ENCODE results near the gene ACTN3. TPM values are rescaled to one million over a fixed set of nuclear protein-coding genes. Genes with fewer than 3 reads are reported as not detected.
"Not testable (repeated sequence)": the region's sequence is repeated elsewhere in the genome, so short reads cannot be mapped to it uniquely, and the experiment has no call there.

The ACTN3 gene
- total RNA-seq, 1 experiment from 2014 or later, result not detected

DNA sequence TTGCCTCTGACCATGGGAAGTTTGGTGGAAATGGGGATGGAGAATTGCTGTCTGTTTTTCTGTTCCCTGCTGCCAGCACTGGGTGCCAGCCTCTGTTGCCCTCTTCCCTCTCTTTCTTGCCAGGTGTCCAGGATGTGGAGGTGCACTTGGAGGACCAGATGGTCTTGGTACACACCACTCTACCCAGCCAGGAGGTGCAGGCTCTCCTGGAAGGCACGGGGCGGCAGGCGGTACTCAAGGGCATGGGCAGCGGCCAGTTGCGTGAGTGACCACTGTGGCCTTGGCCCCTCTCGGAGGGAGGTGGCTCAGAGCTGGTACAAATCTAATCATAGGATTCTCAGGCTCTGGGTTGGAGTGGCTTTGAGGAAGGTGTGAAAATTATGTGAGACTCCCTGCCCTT, 52.3 kb downstream of the ACTN3 start:
- no peak for DNase-seq (ENCODE audit: low read depth)

DNA sequence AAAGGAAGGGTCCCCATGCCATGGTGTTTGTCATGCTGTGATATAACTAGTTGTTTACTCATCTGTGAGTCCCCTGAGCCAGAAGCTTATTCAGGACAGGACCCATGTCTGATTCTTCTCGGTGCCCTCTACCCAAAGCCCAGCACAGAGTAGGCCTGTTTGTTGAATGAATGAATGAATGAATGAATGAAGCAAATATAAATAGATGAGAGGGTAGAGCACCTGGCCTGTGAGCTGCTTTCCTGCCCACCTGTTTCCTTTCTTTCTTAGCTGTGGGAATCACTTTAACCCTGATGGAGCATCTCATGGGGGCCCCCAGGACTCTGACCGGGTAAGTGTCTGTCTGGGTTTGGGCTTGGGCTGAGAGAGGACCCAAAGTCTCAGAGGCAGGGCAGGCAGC, 53.5 kb downstream of the ACTN3 start:
- no peak for DNase-seq (ENCODE audit: low read depth)

DNA sequence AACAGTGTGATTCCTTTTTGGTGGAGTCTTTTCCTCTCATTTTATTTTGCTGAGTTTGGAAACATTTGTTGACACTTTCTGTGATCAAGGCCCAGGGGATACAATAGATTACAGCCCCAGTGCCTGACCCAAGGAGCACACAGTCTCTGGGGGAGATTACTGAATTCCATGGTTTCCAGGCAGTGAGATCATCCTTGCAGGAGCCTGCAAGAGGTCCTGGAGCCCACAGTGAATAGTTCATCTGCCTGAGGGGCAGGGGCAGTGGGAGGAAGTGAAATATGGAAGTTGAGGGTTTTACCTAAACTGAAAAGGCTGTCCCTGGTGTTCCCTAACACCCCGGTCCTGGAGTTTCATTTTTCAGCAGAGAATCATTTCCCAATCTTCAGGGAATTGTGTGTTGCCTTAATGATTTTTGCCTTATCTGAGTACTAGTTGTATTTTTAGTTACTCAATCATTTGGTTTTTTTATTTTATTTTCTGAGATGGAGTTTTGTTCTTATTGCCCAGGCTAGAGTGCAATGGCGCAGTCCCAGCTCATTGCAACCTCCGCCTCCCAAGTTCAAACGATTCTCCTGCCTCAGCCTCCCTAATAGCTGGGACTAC, 54.0 kb downstream of the ACTN3 start:
- DNase-seq (ENCODE audit: low read depth), result no peak

DNA sequence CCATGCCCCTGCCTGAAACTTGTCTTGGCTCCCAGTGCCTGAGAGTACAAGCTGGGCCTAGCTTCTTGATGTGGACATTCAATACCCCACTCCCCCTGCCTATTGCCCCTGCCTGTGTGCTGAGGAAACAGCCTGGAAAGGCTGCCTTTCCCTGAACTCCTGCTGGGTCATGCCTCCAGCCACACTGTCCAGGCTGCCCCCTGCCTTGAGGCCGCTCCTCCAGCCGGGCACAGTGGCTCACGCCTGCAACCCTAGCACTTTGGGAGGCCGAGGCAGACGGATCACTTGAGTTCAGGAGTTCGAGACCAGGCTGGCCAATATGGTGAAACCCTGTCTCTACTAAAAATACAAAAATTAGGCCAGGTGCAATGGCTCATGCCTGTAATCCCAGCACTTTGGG, 56.4 kb downstream of the ACTN3 start:
- no peak for DNase-seq (ENCODE audit: low read depth)

DNA sequence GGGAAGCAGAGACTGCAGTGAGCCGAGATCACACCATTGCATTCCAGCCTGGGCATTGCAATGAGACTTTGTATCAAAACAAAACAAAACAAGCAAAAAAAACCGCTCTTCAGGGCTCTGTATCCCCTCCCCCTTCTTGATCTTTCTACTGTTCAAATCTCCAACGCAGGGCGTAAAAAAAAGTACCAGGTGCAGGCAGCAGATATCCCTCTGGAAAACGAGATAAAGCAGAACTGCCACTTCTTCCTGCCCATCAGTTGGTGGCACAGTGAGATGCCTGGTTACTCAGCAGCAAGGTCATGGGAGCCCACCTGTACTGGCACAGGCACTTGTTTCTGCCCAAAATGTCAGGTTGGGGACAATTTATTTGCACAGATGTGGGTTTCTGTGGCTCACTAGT, 57.5 kb downstream of the ACTN3 start:
- DNase-seq (ENCODE audit: low read depth), result no peak

DNA sequence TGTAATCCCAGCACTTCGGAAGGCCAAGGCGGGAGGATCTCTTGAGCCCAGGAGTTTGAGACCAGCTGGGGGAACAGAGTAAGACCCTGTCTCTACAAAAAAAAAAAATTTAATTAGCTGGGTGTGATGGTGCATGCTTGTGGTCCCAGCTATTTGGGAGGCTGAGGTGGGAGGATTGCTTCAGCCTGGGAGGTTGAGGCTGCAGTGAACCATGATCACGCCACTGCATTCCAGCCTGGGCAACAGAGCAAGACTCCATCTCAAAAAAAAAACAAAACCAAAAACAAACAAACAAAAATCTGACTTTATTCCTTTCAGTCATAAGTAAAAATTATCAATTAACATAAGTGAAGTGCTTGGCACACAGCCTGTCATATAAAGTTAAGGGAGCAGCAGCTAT, 59.9 kb downstream of the ACTN3 start:
- DNase-seq (ENCODE audit: low read depth), result not testable (repeated sequence)

DNA sequence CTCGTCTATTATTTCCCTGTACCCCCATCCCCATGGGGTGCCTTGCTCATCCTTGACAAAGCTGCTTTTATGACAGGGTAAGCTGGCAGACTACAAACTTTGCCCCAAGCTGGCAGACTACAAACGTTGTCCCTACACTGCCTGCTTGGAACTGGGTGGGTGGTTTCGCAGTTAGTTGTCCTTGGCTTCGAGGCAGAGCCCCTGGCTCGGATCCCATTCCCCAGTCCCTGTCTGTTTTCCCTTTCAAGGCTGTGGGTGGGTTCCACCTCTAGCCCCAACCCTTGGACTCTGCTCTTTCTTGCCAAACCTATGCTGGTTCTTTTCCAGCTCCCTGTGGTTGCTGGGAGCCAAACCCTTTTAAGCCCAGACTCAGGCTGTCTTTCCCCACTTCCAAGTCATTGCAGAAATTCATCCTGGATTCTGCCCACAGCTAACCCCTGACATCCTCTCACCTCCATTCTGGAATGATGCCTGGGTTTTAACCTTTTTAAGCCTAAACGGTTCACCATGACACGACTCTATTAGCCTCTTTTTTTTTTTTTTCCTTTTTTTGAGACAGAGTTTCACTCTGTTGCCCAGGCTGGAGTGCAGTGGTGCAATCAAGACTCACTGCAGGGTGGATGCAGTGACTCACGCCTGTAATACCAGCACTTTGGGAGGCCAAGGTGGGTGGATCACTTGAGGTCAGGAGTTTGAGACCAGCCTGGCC, 60.6 kb downstream of the ACTN3 start:
- peak; percentile 90 for DNase-seq (ENCODE audit: low read depth)

DNA sequence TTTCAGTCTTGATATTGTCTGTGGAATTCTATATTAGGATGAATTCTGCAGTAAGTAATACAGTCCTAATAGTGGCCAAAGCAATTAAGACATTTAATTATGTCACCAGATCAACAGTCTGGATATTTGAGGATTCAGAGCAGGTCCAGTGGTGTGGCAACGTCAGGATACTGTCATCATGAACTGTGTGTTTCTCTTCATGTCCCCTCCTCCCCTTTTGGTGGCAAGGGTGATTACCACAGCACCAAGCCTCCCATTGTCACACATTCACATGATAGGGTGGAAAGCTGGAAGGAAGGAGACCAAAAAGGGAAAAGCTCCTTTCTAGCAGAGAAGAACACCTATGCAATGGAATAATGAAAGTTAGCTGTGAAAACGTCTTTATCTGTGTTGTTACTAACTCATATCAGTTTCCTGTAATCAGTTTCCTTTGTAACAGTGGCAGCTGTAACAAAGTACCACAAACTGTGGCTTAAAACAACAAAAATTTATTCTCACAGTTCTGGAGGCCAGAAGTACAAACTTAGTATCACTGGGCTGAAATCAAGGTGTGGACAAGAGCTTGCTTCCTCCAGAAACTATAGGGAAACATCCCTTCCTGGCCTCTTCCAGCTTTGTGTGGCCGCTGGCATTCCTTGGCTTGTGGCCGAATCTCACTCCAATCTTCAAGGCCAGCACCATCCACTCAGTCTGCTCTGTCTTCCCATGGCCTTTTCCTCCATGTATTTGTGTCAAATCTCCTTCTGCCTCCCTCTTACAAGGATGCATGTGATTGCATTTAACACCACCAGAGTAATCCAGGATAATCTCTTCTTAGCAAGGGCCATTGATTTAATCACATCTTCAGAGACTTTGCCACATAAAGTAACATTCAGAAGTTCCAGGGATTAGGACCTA, 63.3 kb downstream of the ACTN3 start:
- no peak for DNase-seq (ENCODE audit: low read depth)

DNA sequence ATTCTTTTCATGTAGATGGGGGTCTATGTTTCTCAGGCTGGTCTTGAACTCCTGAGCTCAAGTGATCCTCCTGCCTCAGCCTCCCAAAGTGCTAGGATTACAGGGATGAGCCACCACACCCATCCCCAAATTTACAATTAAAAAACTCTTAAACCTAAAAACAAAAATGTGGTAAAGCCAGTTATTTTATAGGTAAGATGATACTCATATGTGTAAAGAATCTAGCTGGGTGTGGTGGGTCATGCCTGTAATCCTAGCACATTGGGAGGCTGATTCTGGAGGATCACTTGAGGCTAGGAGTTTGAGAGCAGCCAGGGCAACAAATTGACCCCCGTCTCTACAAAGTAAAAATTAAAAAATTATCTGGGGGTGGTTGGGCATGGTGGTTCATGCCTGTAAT, 65.8 kb downstream of the ACTN3 start:
- no peak for DNase-seq (ENCODE audit: low read depth)

Other genes starting within 250 kb of the ACTN3 start
- gene CD248, start 229.9 kb upstream of the ACTN3 start, total RNA-seq (2014; rRNA removed; shearing (Covaris generic)), result not detected in 2 replicates
- 13.5 and 19.6 TPM in 2 replicates for gene RIN1, start 210.5 kb upstream of the ACTN3 start, total RNA-seq (2014; rRNA removed; shearing (Covaris generic))
- 80.9 and 93.6 TPM in 2 replicates for gene BRMS1, start 201.8 kb upstream of the ACTN3 start, total RNA-seq (2014; rRNA removed; shearing (Covaris generic))
- 33.0 and 40.3 TPM in 2 replicates for gene B4GAT1, start 199.3 kb upstream of the ACTN3 start, total RNA-seq (2014; rRNA removed; shearing (Covaris generic))
- 1.6 and 6.1 TPM in 2 replicates for gene SLC29A2, start 175.1 kb upstream of the ACTN3 start, total RNA-seq (2014; rRNA removed; shearing (Covaris generic))
- gene NPAS4, start 125.9 kb upstream of the ACTN3 start, total RNA-seq (2014; rRNA removed; shearing (Covaris generic)), result not detected in 2 replicates
- 57.9 and 80.2 TPM in 2 replicates for gene MRPL11, start 108.1 kb upstream of the ACTN3 start, total RNA-seq (2014; rRNA removed; shearing (Covaris generic))
- 8.7 and 11.9 TPM in 2 replicates for gene PELI3, start 80.0 kb upstream of the ACTN3 start, total RNA-seq (2014; rRNA removed; shearing (Covaris generic))
- 60.3 and 106 TPM in 2 replicates for gene DPP3, start 66.5 kb upstream of the ACTN3 start, total RNA-seq (2014; rRNA removed; shearing (Covaris generic))
- 24.6 and 34.3 TPM in 2 replicates for gene BBS1, start 36.3 kb upstream of the ACTN3 start, total RNA-seq (2014; rRNA removed; shearing (Covaris generic))
- 28.2 and 36.2 TPM in 2 replicates for gene ZDHHC24, start 855 bp upstream of the ACTN3 start, total RNA-seq (2014; rRNA removed; shearing (Covaris generic))
- 22.9 and 28.4 TPM in 2 replicates for gene CTSF, start 21.7 kb downstream of the ACTN3 start, total RNA-seq (2014; rRNA removed; shearing (Covaris generic))
- gene CCDC87, start 46.2 kb downstream of the ACTN3 start, total RNA-seq (2014; rRNA removed; shearing (Covaris generic)), result 0.17 TPM in 1 of 2 replicates, not detected in the other
- gene CCS, start 46.3 kb downstream of the ACTN3 start, total RNA-seq (2014; rRNA removed; shearing (Covaris generic)), result 19.4 and 20.0 TPM in 2 replicates
- gene RBM14, start 69.7 kb downstream of the ACTN3 start, total RNA-seq (2014; rRNA removed; shearing (Covaris generic)), result 29.6 and 53.4 TPM in 2 replicates
- 93.6 and 126 TPM in 2 replicates for gene RBM4, start 91.8 kb downstream of the ACTN3 start, total RNA-seq (2014; rRNA removed; shearing (Covaris generic))
- 25.7 and 27.3 TPM in 2 replicates for gene RBM4B, start 131.0 kb downstream of the ACTN3 start, total RNA-seq (2014; rRNA removed; shearing (Covaris generic))
- gene SPTBN2, start 182.3 kb downstream of the ACTN3 start, total RNA-seq (2014; rRNA removed; shearing (Covaris generic)), result 2.1 and 11.4 TPM in 2 replicates

Data from M059J (cell line).